GM18861 (cell line): ENCODE measurements around the gene PLXNA4.

Experiments
- ATAC-seq: cut with Tn5 transposase; IDR thresholded peaks from one replicate; pipeline ENCODE4 v1.9.1; 2021; ENCODE audit not compliant: unreplicated experiment

Gene PLXNA4

DNA sequence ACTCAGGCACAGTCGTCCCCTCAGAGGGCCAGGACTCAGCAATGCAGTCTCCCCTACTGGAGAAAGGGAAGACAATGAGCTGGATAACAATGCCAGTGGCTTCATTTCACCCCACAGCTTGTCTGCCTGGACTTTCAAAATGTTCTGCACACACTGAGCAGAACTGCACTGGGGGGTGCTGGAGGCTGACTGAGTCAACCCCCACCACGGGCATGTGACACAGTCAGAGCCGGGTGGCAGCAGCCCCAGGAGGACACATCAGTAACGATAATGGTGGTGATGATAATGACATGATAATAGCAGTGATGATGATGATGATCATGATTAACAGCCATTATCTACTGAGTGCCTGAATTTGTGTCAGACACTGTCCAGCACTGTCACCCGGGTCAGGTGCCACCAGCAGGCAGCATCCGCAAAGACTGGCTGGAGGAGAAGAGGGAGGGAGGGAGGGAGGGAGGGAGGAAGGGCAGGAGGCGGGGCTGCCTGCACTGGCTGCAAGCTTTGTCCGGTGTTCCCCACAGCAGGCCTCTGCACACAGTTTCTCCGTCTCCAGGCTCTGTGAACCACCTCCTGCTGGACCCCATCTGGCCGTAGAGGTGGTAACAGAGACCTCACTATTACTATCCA lies 67.4 kb downstream of the PLXNA4 start:
- no peak for ATAC-seq

DNA sequence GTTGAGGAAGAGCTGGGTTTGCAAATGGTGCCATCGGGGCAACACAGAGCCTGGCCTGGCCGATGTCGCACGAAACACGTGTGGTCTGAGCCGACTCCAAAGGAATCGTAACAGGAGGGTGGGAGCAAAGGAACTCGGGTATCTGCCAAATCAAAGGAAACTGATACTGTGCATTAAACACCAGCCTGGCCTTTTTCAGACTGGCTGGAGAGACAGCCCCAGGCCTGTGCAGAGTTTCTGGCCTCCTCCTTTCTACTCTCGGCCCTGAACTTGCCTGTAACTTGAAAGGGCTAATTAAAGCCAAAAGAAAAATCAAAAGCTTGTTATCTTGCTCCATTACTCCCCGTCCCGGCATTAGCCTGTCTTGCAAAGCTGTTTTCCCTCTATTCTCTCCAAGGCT lies 71.4 kb downstream of the PLXNA4 start:
- no peak for ATAC-seq

DNA sequence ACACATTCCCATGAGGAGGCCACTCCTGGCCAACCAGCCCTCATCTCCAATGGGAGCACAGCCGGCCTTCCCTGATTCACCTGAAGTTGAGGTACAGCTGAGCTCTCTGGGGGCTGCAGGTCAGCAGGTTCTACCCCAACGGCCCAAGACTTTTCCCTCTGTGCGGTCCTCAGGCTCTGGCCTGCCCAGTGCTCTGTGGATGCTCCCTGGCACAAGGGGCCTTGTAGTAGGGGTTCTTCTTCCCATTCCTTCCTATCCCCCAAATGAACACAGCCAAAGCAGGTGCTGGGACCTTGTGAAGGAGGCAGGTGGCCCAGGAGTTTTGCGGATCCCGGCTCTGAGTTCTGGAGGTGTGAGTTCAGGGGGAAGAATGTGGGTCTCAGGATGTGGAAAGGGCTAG lies 72.2 kb downstream of the PLXNA4 start:
- ATAC-seq, result no peak

DNA sequence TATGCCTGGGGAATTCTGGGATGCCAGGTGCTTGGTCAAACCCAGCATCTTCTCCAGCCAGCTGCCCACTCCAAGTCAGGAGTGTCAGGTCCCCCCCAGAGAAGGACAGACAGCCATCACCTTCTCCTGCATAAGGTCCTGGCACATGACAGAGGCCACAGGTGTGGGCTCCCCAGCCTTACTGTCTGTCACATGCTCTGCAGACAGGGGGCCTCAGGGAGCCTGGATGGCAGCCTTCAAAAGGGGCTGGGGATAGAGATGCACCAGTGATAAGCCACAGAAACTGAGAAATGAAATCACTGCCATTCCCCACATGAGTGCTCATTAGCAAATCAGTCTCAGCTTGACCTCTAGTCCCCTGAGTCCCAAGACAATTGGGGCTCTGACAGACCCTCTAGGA lies 72.9 kb downstream of the PLXNA4 start:
- no peak for ATAC-seq

DNA sequence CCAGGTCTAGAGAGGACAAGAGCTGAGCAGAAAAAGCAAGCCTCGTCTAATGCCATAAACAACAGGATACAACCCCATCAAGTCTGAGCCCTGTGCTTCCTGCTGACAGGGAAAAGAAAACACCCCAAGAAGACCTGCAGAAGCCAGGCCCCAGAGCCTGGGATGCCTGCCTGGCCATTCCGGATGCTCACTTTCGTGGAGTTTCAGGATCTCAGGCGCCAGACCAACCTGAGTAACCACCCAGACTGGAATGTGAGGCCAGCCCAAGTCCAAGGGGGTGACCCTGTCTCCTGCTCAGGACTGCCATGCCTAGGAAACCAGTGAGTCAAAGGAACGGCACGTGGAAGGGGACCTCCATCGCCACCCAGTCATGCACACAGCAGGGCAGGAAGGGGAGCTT lies 74.3 kb downstream of the PLXNA4 start:
- ATAC-seq, result no peak

DNA sequence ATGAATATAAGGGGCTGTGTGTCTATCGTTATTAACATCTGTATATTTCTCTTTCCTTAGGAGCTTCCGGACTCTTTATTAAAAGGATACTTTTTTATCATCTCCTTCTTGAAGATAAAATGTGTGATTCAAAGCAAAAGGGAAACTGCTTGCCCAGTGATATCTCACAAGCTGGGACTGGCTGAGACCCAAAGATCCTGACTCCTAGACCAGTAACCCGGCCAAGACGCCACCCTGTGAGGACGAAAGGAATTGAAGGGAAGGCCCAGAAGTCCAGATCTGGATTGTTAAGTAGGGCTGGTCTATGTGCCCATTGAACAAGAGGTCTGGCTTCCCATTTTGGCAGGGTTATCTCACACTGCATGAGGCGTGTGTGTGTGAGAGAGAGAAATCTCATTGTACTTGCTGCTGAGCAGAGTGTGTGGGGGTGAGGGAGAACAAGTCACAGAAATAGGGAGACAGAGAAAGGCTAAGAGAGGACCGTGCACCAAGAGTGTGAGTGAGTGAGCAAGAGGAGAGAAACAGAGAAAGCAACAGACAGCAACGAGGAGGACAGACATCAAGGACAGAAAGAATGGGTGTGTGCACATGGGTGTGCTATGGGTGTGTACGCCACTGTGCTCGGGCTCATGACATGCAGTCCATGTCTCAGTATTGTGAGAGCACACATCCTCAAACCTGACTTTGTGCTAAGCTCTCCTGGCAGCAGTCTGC lies 75.4 kb downstream of the PLXNA4 start:
- ATAC-seq, result no peak

DNA sequence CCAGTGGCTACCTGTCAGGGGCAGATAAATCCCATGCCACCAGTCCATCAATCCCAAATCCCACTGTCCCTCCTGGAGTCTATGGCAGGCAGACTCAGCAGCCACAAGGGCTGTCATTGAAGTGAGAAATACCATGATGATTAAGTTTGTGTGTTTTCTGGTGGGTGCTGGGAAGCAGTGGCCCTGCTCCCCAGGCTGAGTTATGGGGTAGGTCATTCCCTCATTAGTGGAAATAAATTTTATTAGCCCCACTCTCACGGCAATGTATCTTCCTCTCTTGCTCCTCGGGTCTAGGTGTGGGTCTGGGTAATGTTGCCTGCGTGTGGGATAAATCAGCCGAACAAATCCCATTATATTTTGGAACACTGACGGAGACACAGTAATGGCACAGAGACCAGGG lies 76.8 kb downstream of the PLXNA4 start:
- ATAC-seq, result no peak

DNA sequence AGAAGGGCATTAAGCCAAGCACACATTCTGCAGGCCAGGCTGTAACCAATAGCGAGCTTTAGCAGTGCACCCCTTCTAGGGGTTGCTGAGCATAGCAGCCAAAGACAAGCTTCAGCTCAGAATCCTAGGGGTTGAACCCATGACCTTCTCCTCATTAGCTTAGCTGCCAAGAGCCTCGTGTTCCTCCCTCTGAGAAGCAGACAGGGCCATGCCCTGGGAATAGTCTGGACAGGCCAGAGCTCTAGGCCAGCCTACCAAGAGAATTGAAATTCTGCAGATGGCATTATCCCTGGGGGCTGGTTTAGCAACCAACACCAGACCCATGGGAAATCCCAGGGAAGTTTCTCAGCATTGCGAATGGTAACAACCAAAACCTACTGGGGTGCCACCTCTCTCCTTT lies 77.2 kb downstream of the PLXNA4 start:
- no peak for ATAC-seq

DNA sequence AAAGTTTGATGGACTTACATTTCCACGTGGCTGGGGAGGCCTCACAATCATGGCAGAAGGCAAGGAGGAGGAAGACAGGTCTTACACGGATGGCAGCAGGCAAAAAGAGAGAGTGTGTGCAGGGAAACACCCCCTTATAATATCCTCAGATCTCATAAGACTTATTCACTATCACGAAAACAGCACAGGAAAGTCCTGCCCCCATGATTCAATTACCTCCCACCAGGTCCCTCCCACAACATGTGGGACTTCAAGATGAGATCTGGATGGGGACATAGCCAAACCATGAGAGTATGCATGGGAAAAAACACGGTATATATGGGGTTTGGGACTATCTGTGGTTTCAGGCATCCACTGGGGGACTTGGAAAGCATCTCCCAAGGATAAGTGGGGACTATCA lies 78.0 kb downstream of the PLXNA4 start:
- no peak for ATAC-seq

DNA sequence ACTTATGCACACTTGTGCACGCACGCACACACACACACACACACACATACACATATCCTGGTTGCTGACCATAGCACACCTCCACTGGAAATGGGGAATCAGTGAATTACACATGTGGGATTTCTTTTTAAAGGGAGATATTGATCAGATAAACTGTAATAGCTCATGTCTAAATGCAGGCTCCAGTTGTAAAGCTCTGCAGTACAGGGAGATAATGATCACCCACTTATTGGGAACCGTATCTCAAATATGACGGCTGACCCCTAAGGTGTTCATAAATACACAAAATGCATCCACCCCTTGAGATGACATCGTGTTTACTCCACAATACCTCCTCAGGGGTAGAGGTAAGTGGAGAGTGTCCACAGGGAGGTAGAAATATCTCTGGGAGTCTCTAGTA lies 79.2 kb downstream of the PLXNA4 start:
- ATAC-seq, result no peak

DNA sequence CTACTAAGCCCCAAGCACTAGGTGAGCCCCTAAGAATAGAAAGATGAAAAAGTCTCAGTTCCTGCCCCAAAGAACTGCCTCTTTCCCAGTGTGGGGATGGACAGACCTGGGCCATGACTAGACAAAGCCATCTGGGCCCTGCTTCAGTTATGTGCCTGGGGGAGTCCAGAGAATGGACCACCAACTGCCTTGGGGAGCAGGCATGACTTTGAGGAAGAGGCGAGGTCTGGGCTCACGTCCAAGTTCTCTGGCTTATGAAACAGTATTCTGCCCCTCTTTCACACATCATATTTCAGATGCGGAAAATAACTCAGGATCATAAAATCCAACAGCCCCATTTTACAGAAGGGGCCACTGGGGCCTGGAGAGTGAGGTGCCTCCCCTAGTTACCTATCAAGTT lies 80.3 kb downstream of the PLXNA4 start:
- no peak for ATAC-seq

DNA sequence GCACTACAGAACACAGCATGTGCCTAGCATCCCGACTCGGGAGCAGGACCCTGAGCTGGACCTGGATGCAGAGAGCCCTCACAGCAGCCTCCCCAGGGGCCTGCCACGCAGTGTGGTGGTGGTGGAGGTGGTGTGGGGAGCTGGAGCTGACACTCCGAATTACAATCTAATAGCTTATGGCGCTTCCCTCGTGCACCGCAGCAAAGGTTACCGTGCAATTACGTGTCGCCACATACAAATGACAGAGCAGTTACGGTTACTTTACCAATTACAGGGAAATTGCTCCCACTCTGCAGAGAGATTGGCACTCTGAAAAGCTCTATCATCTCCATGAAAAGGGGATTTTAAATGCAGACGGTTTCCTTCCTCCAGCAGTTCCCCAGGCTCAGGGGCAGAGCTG lies 81.8 kb downstream of the PLXNA4 start:
- ATAC-seq, result no peak

DNA sequence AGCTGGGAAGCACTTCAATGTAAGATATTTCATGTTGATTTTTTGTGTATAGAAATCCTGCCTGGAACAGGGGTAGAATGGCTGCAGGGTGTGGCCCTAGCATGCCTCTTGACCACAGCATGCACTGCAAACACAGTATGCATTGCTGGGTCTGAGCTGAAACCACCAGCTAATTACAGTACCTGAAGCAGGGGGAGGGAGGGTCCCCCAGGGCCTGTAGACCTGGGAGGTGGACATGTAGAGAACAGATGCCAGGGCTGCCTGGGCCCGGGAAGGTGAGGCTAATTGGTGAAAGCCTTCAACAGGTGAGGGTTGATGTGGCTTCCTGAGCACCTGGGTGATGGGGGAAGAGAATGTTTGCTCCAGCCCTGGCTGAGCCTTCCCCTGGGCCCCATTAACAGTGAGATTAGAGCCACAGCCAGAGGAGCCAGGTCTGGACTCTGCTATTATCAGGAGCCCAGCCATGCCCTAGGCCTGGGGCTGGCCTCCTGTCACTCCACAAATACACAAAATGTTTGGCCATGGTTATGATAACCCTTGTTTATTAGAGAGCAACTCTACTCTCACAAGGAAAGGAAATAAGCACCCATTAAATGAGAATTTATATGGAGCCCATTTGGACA lies 83.3 kb downstream of the PLXNA4 start:
- ATAC-seq, result no peak

DNA sequence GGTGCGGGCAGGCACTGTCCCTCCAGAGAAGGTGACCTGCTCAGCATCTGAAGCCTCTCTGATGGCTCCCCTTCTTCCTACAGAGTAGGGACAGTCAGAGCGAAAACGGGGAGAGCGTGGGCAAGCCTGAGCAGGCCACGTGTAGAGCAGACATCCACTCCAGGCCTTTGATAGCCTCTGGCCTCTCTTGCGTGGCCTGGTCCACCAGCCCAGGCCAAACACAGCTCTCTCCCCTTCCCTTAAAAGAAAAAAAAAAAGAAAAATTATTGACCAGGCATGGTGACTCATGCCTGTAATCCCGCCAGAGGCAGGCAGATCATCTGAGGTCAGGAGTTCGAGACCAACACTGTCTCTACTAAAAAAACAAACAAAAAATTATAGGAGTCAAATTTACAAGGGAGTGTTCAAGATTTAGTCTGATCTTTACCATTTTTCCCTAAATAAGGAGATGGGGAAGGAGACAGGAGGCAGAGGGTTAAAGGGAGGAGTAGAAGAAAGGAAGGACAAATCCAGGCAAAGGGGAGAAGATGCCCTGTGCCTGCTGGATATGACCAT lies 84.8 kb downstream of the PLXNA4 start:
- no peak for ATAC-seq

DNA sequence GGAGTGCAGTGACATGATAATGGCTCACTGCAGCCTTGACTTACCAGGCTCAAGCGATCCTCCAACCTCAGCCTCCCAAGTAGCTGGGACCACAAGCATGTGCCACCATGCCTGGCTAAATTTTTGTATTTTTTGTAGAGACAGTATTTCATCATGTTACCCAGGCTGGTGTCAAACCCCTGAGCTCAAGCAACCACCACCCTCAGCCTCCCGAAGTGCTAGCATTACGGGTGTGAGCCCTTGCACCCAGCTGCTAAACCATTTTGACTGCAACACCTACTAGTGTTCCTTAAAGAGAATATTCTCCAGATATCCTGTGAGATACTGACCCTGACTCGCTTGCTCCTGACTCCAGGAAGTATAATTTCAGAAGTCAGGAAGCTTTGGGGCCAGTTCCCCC lies 85.8 kb downstream of the PLXNA4 start:
- ATAC-seq, result no peak

DNA sequence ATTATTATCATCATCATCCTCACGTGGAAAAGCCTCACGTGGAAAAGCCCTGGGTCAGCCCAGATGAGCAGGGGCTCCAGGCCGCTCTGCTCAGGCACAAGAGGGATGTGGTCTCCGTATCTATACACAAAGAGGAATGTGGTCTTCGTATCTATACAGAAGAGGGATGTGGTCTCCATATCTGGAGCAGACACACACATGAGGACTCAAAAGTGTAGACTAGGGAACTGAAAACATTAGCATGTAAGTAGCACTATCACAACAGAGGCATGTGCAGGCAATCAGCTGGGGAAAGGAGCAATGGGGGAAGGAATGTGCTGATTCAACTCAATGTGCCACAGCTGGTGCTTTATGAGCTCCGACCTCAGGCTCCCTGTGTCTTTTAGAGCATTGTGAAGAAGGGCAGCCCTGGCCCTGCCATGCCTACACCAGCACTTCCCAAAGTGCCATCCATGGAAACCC lies 86.5 kb downstream of the PLXNA4 start:
- no peak for ATAC-seq

DNA sequence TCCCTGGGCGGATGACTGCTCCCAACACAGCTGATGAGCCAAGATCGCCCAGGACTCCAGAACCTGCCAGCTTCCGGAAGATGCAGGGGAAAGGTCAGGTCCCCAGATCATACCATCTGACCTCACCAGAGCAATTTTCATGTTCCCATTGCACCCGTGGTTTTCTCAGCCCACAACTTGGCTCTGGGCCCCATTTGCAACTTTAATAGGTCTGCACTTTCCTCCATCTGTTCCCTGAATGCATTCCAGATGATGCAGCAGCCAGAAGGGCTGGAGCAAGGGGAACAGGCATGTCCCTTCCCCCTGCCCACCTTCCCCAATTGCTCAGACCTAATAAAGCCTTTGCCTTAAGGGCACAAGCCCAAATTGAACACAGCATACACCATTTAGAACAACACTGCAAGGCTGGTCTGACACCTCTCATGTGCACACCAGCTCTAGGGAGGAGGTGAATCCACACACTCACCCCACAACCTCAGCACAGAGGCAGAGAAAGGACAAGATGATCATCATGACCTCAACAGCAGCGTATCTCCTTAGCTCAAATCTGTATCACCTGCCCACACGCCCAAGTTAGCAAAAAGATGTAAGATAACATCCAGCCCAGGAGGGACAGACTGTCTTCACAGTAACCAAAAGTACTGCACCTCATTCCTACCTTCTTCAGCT lies 87.5 kb downstream of the PLXNA4 start:
- no peak for ATAC-seq

DNA sequence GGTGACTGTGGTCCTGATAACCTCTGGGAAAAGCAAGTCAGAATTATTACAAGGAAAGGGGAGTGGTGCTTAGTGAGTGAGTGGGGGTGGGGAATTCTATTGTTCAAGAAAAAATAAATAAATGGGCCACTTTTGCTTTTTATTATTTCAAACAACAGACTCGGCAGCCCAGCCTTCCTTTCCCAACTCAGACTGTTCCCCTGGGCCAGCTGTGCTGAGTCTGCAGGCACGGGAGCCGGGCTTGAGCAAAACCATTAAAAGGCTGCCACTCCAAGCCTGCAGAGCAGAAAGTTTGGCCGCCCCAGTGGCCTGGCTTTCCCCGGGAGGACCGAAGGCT lies 90.0 kb downstream of the PLXNA4 start:
- no peak for ATAC-seq

DNA sequence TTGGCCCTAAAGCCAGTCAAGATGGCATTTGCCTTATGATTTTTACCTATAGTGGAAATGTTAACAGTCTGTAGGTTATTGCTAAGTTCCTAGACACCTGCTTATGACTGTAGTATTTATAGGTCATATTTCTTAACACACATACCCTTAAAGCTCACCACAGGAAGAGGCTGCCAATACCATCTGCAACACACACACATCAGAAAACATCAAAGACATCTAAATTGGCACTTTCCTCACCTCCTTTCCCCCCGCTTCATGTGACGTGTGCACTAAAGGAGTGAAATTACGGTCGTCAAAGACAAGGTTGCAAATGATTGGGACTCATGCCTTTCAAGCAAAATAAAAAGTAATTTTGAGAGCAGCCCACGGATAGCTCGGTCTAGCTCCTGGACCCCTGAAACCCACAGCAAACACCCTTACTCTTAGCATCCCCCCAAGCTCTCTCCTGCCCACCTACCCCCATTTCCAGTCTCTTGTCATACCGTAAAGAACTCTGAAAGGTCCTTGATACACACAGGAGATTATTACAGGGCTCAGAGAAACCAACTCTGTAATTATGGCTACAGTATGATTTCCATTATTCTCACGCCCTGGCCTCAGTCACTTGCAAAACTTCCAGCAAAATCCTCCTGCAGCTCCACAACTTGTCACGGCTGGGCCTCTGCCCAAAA lies 90.5 kb downstream of the PLXNA4 start:
- no peak for ATAC-seq

DNA sequence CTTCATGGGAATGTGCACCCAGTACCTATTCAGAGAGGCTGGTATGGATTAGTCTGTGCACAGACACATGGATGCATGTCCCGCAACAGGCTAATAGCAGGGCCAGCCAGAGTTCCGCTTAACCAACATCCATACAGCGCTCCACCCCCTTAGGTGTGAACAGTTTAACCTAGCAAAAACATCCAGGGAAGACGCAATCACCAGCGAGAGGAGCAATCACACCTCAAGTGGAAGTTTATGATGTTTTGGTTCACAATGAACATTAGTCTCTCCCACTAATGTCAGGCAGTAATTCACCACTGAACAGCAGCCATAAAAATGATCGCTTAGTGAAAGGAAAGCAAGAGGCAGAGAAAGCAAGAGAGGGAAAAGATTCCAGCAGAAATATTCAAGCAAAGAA lies 91.1 kb downstream of the PLXNA4 start:
- no peak for ATAC-seq

DNA sequence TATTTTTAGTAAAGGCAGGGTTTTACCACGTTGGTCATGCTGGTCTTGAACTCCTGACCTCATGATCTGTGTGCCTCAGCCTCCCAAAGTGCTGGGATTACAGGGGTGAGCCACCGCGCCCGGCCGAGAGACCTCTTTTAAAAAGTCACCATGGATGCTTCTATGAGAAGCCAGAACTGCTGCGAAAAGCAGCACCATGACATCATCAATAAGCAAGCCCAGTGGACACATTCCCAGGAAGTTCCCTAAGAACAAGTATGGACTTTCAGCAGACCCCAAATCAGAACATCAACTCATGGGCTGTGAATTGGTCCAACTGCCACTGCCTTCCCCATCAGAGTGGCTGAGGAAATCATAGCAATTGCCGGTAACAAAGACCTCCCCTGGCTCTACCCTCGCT lies 93.4 kb downstream of the PLXNA4 start:
- ATAC-seq, result no peak
